ENCODE measurements around the gene RNASET2.

Gene RNASET2

GRCh38 chr6:166987448-166987847, 31.1 kb upstream of the RNASET2 start:
- no peak overlapping the region for H2BK120ac ChIP-seq (ENCODE audit: insufficient read depth, low read length, poor library complexity)
- H3K79me2 ChIP-seq (ENCODE audit: control insufficient read depth, insufficient read depth, low read length, poor library complexity), result no peaks in the 10 kb centered on the region
- H4K91ac ChIP-seq (ENCODE audit: low read depth, low read length), result no peak overlapping the region
- no peak overlapping the region for H2BK12ac ChIP-seq (ENCODE audit: low read length)
- peaks cover 0 to 5% of the 10 kb centered on the region in 2 experiments for H3K4me1 ChIP-seq (ENCODE audit: control insufficient read depth in 1 of 2, insufficient read depth in 2 of 2, low read length in 2 of 2)
- no peak overlapping the region for H3K9ac ChIP-seq (ENCODE audit: low read length)
- H4K12ac ChIP-seq (ENCODE audit: low read depth, low read length), result no peak overlapping the region
- H3K27me3 ChIP-seq (ENCODE audit: insufficient read depth, low read length), result no peaks in the 10 kb centered on the region
- no peak overlapping the region for H3K4me2 ChIP-seq (ENCODE audit: low read length)
- H3K36me3 ChIP-seq (ENCODE audit: control insufficient read depth in 1 of 2, insufficient read depth in 2 of 2, low read length in 2 of 2), result peaks cover 0 to 2% of the 10 kb centered on the region in 2 experiments
- no peak overlapping the region for H3K4ac ChIP-seq (ENCODE audit: low read depth, low read length)
- H3K23ac ChIP-seq (ENCODE audit: low read length), result no peak overlapping the region
- H2AK5ac ChIP-seq (ENCODE audit: low read length), result no peak overlapping the region
- no peak overlapping the region for H3K18ac ChIP-seq (ENCODE audit: low read length)
- no peak overlapping the region for H2AFZ ChIP-seq (ENCODE audit: insufficient read depth, low read length, poor library complexity)
- no peaks in the 10 kb centered on the region for H3K9me3 ChIP-seq (ENCODE audit: insufficient read depth, low read depth, low read length)
- H3K14ac ChIP-seq (ENCODE audit: low read length), result no peak overlapping the region
- H4K8ac ChIP-seq (ENCODE audit: low read depth, low read length), result no peak overlapping the region
- peak overlapping the region; percentile 8 for H3K27ac ChIP-seq (ENCODE audit: low read depth, low read length)
- no CpG with 5 or more reads among the region's 6 CpGs for WGBS (ENCODE audit: extremely low coverage, insufficient coverage, insufficient read length)
- no peaks in the 10 kb centered on the region for H3K79me1 ChIP-seq (ENCODE audit: low read length)
- DNase-seq, result no peak
- H2BK5ac ChIP-seq (ENCODE audit: low read depth, low read length, poor library complexity), result no peak overlapping the region
- H3K4me3 ChIP-seq (ENCODE audit: low read depth, low read length), result no peak overlapping the region

- H4K8ac ChIP-seq (ENCODE audit: low read depth, low read length), result no peak overlapping the region
- no peaks in the 10 kb centered on the region for H3K79me1 ChIP-seq (ENCODE audit: low read length)
- H3K4ac ChIP-seq (ENCODE audit: low read depth, low read length), result no peak overlapping the region
- H3K27ac ChIP-seq (ENCODE audit: low read depth, low read length), result no peak overlapping the region
- no peak overlapping the region for H2BK5ac ChIP-seq (ENCODE audit: low read depth, low read length, poor library complexity)
- no peak overlapping the region for H4K12ac ChIP-seq (ENCODE audit: low read depth, low read length)
- no peak for DNase-seq
- H3K36me3 ChIP-seq (ENCODE audit: control insufficient read depth in 1 of 2, insufficient read depth in 2 of 2, low read length in 2 of 2), result peaks cover 4 to 7% of the 10 kb centered on the region in 2 experiments
- no peaks in the 10 kb centered on the region for H3K9me3 ChIP-seq (ENCODE audit: insufficient read depth, low read depth, low read length)
- H3K9ac ChIP-seq (ENCODE audit: low read length), result no peak overlapping the region
- H3K79me2 ChIP-seq (ENCODE audit: control insufficient read depth, insufficient read depth, low read length, poor library complexity), result no peaks in the 10 kb centered on the region
- H3K18ac ChIP-seq (ENCODE audit: low read length), result no peak overlapping the region
- no peak overlapping the region for H3K4me2 ChIP-seq (ENCODE audit: low read length)
- no peaks in the 10 kb centered on the region for H3K4me1 ChIP-seq (ENCODE audit: control insufficient read depth in 1 of 2, insufficient read depth in 2 of 2, low read length in 2 of 2)
- no peak overlapping the region for H3K14ac ChIP-seq (ENCODE audit: low read length)
- no peak overlapping the region for H2BK12ac ChIP-seq (ENCODE audit: low read length)
- no peak overlapping the region for H3K4me3 ChIP-seq (ENCODE audit: low read depth, low read length)
- no peak overlapping the region for H2AFZ ChIP-seq (ENCODE audit: insufficient read depth, low read length, poor library complexity)
- H3K27me3 ChIP-seq (ENCODE audit: insufficient read depth, low read length), result no peaks in the 10 kb centered on the region
- H3K23ac ChIP-seq (ENCODE audit: low read length), result no peak overlapping the region
- H2BK120ac ChIP-seq (ENCODE audit: insufficient read depth, low read length, poor library complexity), result no peak overlapping the region
- H4K91ac ChIP-seq (ENCODE audit: low read depth, low read length), result no peak overlapping the region
- no CpG with 5 or more reads among the region's 3 CpGs for WGBS (ENCODE audit: extremely low coverage, insufficient coverage, insufficient read length)
- no peak overlapping the region for H2AK5ac ChIP-seq (ENCODE audit: low read length)
Measured at GRCh38 chr6:166980738-166981137, 24.4 kb upstream of the RNASET2 start.

GRCh38 chr6:166977621-166978525, 21.5 kb upstream of the RNASET2 start:
- H2BK12ac ChIP-seq (ENCODE audit: low read length), result no peak overlapping the region
- H4K8ac ChIP-seq (ENCODE audit: low read depth, low read length), result no peak overlapping the region
- H3K27me3 ChIP-seq (ENCODE audit: insufficient read depth, low read length), result no peaks in the 10 kb centered on the region
- no peak overlapping the region for H4K91ac ChIP-seq (ENCODE audit: low read depth, low read length)
- no peak overlapping the region for H2BK120ac ChIP-seq (ENCODE audit: insufficient read depth, low read length, poor library complexity)
- H3K4ac ChIP-seq (ENCODE audit: low read depth, low read length), result no peak overlapping the region
- H3K9me3 ChIP-seq (ENCODE audit: insufficient read depth, low read depth, low read length), result no peaks in the 10 kb centered on the region
- H2AFZ ChIP-seq (ENCODE audit: insufficient read depth, low read length, poor library complexity), result no peak overlapping the region
- no peaks in the 10 kb centered on the region for H3K79me2 ChIP-seq (ENCODE audit: control insufficient read depth, insufficient read depth, low read length, poor library complexity)
- H3K4me2 ChIP-seq (ENCODE audit: low read length), result no peak overlapping the region
- peak in 1 of 2 donors; percentile 56 for DNase-seq
- no peak overlapping the region for H3K27ac ChIP-seq (ENCODE audit: low read depth, low read length)
- WGBS (ENCODE audit: extremely low coverage, insufficient coverage, insufficient read length), result no CpG with 5 or more reads among the region's 9 CpGs
- no peak overlapping the region for H3K4me3 ChIP-seq (ENCODE audit: low read depth, low read length)
- no peak overlapping the region for H3K9ac ChIP-seq (ENCODE audit: low read length)
- H3K18ac ChIP-seq (ENCODE audit: low read length), result no peak overlapping the region
- H3K4me1 ChIP-seq (ENCODE audit: control insufficient read depth in 1 of 2, insufficient read depth in 2 of 2, low read length in 2 of 2), result no peaks in the 10 kb centered on the region
- H3K14ac ChIP-seq (ENCODE audit: low read length), result no peak overlapping the region
- H3K79me1 ChIP-seq (ENCODE audit: low read length), result no peaks in the 10 kb centered on the region
- H3K36me3 ChIP-seq (ENCODE audit: control insufficient read depth in 1 of 2, insufficient read depth in 2 of 2, low read length in 2 of 2), result peaks cover 7% of the 10 kb centered on the region in 2 experiments
- no peak overlapping the region for H2BK5ac ChIP-seq (ENCODE audit: low read depth, low read length, poor library complexity)
- H2AK5ac ChIP-seq (ENCODE audit: low read length), result no peak overlapping the region
- no peak overlapping the region for H4K12ac ChIP-seq (ENCODE audit: low read depth, low read length)
- no peak overlapping the region for H3K23ac ChIP-seq (ENCODE audit: low read length)

GRCh38 chr6:166976636-166977035, 20.3 kb upstream of the RNASET2 start:
- Histone ChIP-seq H3K9me3 (ENCODE audit: insufficient read depth, low read depth, low read length) (no peaks in the 10 kb centered on the region), H3K23ac (ENCODE audit: low read length) (no peak overlapping the region), H3K14ac (ENCODE audit: low read length) (no peak overlapping the region), H4K8ac (ENCODE audit: low read depth, low read length) (no peak overlapping the region), H3K27ac (ENCODE audit: low read depth, low read length) (no peak overlapping the region), H3K79me2 (ENCODE audit: control insufficient read depth, insufficient read depth, low read length, poor library complexity) (no peaks in the 10 kb centered on the region), H3K4me3 (ENCODE audit: low read depth, low read length) (no peak overlapping the region), H3K18ac (ENCODE audit: low read length) (no peak overlapping the region), H3K27me3 (ENCODE audit: insufficient read depth, low read length) (no peaks in the 10 kb centered on the region), H3K9ac (ENCODE audit: low read length) (no peak overlapping the region), H3K4ac (ENCODE audit: low read depth, low read length) (no peak overlapping the region), H3K4me2 (ENCODE audit: low read length) (no peak overlapping the region), H4K91ac (ENCODE audit: low read depth, low read length) (no peak overlapping the region), H3K79me1 (ENCODE audit: low read length) (no peaks in the 10 kb centered on the region), H2BK12ac (ENCODE audit: low read length) (no peak overlapping the region), H3K36me3 (ENCODE audit: control insufficient read depth in 1 of 2, insufficient read depth in 2 of 2, low read length in 2 of 2) (peaks cover 5 to 7% of the 10 kb centered on the region in 2 experiments), H3K4me1 (ENCODE audit: control insufficient read depth in 1 of 2, insufficient read depth in 2 of 2, low read length in 2 of 2) (no peaks in the 10 kb centered on the region), H4K12ac (ENCODE audit: low read depth, low read length) (no peak overlapping the region), H2AFZ (ENCODE audit: insufficient read depth, low read length, poor library complexity) (no peak overlapping the region), H2AK5ac (ENCODE audit: low read length) (no peak overlapping the region), H2BK120ac (ENCODE audit: insufficient read depth, low read length, poor library complexity) (no peak overlapping the region), H2BK5ac (ENCODE audit: low read depth, low read length, poor library complexity) (no peak overlapping the region)
- DNase-seq, result no peak
- no CpG with 5 or more reads among the region's 2 CpGs for WGBS (ENCODE audit: extremely low coverage, insufficient coverage, insufficient read length)

Measured in trophoblast cell (in vitro differentiated cells and primary cell).